GOT3 (cell line): ENCODE measurements around the gene OPCML.

Experiments
- DNase-seq: peaks from one replicate; lab custom pipeline; 2025; ENCODE audit warnings: mixed read lengths; lab: John Stamatoyannopoulos, UW

OPCML gene

DNA sequence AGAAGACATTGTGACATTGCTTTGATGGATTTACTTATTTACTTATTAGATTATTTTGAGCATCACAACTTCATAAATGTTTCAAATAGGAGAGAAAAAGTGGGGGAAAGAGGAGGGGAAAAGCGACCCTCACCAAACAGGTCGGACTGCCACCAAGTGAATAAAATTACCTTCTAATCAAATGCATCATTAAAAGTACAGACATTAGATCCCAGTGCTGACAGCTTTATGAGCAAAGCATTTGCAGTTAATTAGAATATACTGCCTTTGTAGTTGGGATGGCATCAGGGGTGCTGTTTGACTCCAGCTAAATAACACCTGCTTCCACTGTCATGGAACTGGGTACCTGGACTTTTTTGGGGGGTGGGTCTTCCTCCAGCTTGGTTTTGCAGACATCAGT is 299.6 kb downstream of the OPCML start:
- no peak for DNase-seq

DNA sequence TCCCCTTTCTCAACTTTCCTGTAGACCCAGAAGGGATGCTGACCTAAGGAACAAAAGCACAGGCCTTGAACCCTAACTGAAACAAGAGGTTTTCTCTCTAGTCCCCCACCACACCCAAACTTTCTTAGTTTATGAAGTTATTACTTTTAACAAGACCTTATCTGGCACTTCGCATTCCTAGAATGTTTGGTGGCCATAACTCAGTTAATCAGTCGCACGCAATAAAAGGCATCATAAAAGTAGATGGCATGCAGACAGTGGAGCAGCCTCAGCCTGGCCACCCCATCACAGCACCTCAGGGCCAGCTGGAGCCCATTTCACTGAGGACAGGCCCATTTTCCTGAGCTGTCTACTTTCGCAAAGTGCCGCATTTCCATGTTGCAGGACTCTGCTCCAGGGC is 301.9 kb downstream of the OPCML start:
- no peak for DNase-seq

- no peak for DNase-seq
These were observed 303.6 kb downstream of the OPCML start for GRCh38 chr11:133228471-133229329.

GRCh38 chr11:133227632-133228111 is 304.6 kb downstream of the OPCML start:
- DNase-seq, result no peak

- no peak for DNase-seq
These were observed 308.0 kb downstream of the OPCML start for GRCh38 chr11:133224271-133224670.

- no peak for DNase-seq
These were observed 309.6 kb downstream of the OPCML start for GRCh38 chr11:133222425-133223330.

DNA sequence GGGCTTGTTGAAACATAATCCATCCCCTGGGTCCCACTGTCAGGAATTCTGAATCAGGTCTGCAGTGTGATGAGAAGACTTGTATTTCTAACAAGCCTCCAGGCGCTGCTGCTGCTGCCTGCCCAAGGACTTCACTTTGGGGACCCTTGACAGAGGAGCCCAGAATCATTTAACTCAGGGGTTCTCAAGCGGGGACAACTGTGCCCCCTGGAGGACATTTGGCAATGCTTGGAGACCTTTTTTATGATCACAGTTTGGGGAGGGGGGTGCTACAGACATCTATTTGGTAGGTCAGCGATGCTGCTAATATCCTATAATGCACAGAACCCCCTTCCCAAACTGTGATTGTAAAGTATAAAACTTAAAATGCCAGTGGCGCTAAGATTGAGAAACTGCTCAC is 312.8 kb downstream of the OPCML start:
- DNase-seq, result no peak

DNA sequence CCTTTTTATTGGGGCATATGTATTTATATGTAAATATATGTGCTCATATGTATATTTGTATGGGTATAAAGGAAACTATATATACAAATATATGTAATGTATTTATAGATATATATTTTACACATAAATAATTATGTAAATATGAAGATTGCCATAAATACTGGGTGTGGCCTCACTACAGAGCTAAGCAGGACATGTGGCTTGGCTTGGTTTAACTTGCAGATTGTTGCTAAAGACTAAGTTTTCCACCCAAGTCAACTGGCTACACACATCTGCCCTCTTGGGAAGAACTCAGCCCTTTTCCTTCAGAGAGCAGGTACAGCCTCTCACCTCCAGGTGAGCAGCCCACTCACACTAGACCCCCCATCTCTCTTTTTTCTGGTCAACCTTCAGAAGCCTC is 315.5 kb downstream of the OPCML start:
- DNase-seq, result no peak

DNA sequence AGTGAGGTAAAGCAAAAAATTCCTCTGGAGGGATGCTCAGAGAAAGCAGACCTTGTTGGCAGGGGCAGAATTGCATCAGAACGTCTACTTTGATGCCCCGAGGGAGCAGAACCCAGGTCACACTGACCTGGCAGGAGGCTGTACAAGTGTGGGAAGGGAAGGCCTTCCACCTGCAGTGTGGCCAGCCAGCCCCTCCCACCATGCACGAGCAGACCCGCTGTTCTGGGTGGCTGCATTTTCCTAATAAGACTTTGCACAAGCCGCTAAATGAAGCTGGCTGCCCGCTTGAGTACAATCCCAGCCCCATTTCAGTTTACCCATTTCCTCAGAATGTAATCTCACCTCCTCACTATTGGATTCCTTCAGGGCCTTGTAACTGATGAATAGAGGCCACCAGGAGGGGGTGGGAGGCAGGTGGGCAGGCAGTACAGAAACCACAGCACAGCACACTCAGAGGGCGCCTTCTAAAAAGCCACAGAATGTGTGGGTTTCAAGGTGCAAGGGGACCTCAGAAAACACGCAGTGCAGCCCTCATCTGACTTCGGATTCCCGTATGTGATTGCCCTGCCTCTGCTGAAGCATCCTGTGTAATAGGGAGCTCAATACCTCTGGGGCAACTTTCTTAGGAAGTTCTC is 316.6 kb downstream of the OPCML start:
- no peak for DNase-seq

- no peak for DNase-seq
These were observed 317.7 kb downstream of the OPCML start for GRCh38 chr11:133214646-133215045.

GRCh38 chr11:133212201-133212600 is 320.1 kb downstream of the OPCML start:
- DNase-seq, result no peak

DNA sequence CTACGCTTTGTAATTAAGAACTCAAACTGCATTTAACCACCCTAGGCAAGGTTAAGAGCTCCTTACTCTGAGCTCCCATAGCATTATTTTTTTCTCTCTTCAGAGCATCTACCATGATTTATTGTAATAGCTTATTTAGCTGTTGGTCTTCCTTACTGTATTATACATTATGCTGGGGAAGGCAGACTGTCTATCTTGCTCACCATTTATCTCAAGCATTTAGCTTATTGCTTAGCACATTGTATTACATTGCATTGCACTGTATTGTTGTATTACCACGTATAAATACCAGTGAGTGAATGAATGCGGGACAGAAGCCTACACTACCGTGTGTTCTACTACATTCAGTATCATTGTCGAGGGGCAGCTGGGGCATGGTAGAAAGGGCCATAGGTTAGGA is 324.3 kb downstream of the OPCML start:
- no peak for DNase-seq

DNA sequence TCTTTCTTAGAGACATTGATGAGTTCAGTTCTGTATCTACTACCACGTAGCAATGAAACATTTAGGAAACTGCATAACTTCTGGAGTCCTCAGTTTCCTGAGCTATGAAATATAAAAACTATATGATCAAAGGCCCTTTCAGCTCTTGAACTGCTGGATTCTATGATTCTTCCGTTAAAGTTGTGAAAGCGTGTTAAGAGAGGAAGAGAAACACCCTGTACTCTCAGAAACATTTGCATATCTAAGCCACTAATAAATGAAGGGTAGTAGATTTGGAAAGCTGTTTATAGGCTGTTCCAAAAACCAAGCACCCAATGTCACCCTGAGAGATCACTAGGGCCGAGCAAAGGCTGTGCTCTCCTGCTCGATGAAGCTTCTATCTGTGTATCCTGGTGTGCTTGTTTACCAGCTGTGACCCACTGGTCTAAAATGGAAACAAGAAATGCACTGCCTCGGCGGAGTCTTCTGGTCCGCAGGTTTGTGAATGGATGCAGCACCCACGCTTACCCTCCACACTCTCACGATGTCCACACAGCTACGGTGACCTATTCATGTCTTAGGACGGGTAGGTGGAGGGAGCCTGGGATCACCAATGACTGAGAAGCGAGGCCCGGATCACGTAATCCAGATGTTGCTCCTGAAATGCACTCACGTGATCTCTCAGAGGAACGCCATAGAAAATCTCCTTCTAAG is 325.8 kb downstream of the OPCML start:
- DNase-seq, result no peak

- DNase-seq, result no peak
These were observed 328.1 kb downstream of the OPCML start for GRCh38 chr11:133204158-133204557.

DNA sequence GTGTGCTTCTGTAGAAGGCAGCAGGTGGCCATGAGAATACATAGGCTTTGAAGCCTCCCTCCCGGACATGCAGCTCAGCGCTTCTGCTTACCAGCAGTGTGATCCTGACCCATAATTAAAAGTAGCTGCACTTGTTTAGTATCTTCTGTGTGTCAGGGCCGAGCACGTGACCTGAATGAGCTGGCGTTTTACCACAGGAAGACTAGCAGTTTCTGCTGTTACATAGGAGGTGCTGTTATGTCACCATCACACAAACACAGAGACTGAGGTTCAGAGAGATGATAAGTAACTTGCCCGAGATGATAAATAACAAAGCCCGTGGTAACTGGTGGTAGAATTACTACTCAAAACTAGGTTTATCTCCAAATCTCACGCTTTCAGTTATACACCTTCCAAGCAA is 329.5 kb downstream of the OPCML start:
- DNase-seq, result no peak

DNA sequence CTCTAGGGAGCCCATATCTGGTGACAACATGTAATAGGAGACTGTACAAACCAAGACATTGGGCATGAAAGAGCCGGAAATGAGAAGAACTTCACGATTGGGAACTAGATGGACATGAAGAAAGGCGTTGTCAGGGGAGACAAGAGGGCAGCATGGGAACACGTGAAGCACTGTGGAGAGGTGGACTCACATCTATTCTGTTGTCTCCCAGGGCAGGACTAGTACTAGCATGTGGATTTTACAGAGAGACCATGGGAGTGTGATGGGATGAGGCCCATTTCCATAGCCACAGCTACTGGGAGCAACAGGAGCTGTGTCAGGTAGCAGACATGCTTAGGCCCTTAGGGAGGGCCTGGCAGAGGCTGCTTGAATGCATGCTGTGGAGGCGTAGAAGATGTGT is 333.9 kb downstream of the OPCML start:
- no peak for DNase-seq

DNA sequence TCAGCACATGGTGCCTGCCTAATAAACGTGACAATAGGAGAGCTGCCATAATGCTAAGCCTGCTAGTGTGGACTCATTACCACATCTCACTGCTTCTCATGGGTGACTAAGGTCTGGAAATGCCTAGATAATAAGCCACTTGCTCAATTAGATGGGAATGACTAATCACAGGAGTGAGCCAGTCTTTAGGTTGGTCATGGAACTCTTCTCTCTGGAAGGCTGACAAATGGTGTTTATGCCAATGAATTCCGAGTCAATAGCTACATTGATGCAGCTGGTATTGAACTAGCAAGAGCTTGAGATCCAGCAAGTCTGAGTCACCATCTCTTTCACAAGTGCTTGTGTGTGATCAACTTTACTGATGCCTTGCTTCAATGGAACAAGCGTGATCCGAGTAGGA is 334.9 kb downstream of the OPCML start:
- no peak for DNase-seq

- no peak for DNase-seq
These were observed 340.4 kb downstream of the OPCML start for GRCh38 chr11:133191931-133192330.

GRCh38 chr11:133181667-133182066 is 350.6 kb downstream of the OPCML start:
- DNase-seq, result no peak

DNA sequence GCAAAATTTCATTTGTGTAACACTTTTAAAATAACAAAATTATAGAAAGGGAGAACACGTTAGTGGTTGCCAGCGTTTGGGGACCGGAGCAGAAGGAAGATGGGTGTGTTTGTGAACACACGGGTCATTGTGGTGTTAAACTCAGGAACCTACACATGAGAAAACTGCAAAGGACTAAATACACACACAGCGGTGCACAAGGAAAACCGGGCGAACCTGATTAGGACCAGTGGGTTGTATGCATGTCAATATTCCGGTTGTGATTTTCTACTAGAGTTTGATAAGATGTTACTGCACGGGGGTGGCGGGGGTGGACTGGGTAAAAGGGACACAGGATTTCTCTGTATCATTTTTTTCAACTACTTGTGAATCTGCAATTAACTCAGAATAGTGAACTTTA is 351.2 kb downstream of the OPCML start:
- no peak for DNase-seq

DNA sequence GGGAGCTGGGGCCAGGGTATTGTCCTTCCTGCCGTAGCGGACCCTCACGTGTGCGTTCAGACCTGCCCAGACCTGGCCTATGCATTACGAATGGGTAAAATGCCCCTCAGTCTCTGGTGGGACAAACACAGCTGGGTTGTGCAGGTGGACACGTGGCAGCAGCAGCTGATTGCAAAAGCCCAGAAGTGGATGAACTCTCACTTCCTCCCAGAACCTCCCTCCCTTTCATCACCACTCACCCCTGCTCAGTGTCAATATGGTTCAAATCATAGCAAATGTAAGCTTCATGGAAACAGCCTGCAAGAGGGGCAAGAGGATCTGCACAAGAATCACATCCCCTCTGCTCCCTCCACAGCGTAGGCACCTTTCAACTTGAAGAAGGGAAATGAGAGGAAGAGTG is 352.1 kb downstream of the OPCML start:
- no peak for DNase-seq

GRCh38 chr11:133176748-133177147 is 355.6 kb downstream of the OPCML start:
- no peak for DNase-seq
